Measurements from ENCODE around the gene OPN4. TPM values are rescaled to one million over a fixed set of nuclear protein-coding genes. Genes with fewer than 3 reads are reported as not detected.

OPN4 gene
- total and polyA plus RNA-seq, 2 of the 8 experiments (the other 6 are each of a cell fraction or from before 2014, with no cell fraction given): not detected

DNA sequence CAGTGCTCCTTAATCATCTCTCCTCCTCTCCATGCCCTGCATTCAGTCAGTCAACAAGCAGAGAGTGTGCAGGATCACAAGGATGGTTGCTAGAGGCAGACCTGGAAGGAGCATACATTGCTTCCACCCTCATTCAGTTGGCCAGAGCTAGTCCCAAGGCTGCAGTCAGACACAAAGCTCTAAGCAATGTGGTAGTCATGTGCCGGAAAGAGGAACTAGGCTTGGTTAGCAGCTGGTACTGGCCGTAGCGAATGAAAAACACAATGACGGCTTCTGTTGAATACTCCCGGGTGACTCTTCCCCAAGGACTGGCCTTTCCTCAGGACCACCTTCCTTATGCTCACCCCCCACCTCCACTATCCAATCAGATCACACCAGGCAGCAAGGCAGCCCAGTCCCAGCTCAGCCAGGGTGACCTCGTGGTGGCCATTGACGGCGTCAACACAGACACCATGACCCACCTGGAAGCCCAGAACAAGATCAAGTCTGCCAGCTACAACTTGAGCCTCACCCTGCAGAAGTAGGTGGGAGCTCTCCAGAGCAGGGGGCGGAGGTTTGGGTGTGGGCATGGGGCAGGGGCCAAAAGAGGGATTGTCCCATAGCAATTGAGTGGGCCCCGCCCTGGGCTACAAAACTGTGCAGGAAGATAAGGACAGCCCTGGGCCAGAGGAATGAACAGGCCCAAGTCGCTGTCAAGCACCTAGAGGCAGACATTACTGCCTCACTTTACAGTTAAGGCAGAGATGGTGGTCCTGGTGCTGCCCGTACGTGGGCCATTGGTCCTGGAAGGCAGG, 24.8 kb downstream of the OPN4 start (continued):
- no peak for TF ChIP-seq SRF (IDR thresholded peaks at IDR 0.05; ENCODE audit: low read depth, low read length)
- TF ChIP-seq, protein P1, sequence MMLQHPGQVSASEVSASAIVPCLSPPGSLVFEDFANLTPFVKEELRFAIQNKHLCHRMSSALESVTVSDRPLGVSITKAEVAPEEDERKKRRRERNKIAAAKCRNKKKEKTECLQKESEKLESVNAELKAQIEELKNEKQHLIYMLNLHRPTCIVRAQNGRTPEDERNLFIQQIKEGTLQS (IDR thresholded peaks at IDR 0.05; ENCODE audit: insufficient read depth, low read depth, low read length): no peak

Data from H1 (cell line).